Bronchial epithelial cell (primary cell): ENCODE results near the gene DMRTB1. TPM values are rescaled to one million over a fixed set of nuclear protein-coding genes. Genes with fewer than 3 reads are reported as not detected.

Experiments
- DNase-seq: peaks from one replicate; pipeline ENCODE4 v3.0.0-alpha.2; 2010; ENCODE audit warnings: low read depth
- FAIRE-seq: peaks from 2 replicates; lab custom pipeline; 2011; peaks lifted over from hg19 to GRCh38; lab: Jason Lieb, UNC
- H3K27me3 ChIP-seq: 2 replicates; pipeline ENCODE4 v1.5.1; 2011; ENCODE audit warnings: low read length; ENCODE audit not compliant: control insufficient read depth, insufficient read depth
- H3K36me3 ChIP-seq: 2 replicates; pipeline ENCODE4 v1.5.1; 2011; ENCODE audit warnings: low read length; ENCODE audit not compliant: control insufficient read depth, insufficient read depth
- H3K4me3 ChIP-seq: 2 replicates; pipeline ENCODE4 v1.5.1; 2011; ENCODE audit warnings: mild to moderate bottlenecking, low read depth, low read length, control low read depth
- CTCF ChIP-seq: IDR thresholded peaks from 2 replicates; pipeline ENCODE4 v1.5.1; 2011; ENCODE audit warnings: mild to moderate bottlenecking, moderate library complexity, low read length, control low read depth, inconsistent platforms; ENCODE audit not compliant: insufficient read depth, severe bottlenecking
- total RNA-seq: library from RNA; depleted of rRNA; stranded (reverse); fragments of >200 nt; gene quantifications from 2 replicates; pipeline ENCODE4 v1.2.1, GENCODE V29; 2014

DMRTB1 gene
- total RNA-seq, 1 donor from 2014 or later, result not detected

- H3K27me3 ChIP-seq, result no peaks in the 10 kb centered on the region
- no peak overlapping the region for H3K4me3 ChIP-seq
- peak; percentile 51 for DNase-seq
- FAIRE-seq, result no peak
- no peaks in the 10 kb centered on the region for H3K36me3 ChIP-seq
- peak; percentile 72 for TF ChIP-seq CTCF
These were observed 11.0 kb downstream of the DMRTB1 start for GRCh38 chr1:53470155-53470554.

- TF ChIP-seq CTCF, result no peak
- Histone ChIP-seq H3K4me3 (no peak overlapping the region), H3K27me3 (no peaks in the 10 kb centered on the region), H3K36me3 (no peaks in the 10 kb centered on the region)
- DNase-seq, result no peak
- FAIRE-seq, result no peak
These were observed 11.4 kb downstream of the DMRTB1 start for GRCh38 chr1:53470584-53470983.

- DNase-seq (no peak), FAIRE-seq (no peak)
These were observed 11.8 kb downstream of the DMRTB1 start for GRCh38 chr1:53471000-53471399.

GRCh38 chr1:53473463-53473862, 14.3 kb downstream of the DMRTB1 start:
- Histone ChIP-seq H3K36me3 (no peaks in the 10 kb centered on the region), H3K27me3 (no peaks in the 10 kb centered on the region), H3K4me3 (no peak overlapping the region)
- TF ChIP-seq CTCF, result peak; percentile 13
- FAIRE-seq (no peak), DNase-seq (no peak)

More at GRCh38 chr1:53471000-53471399, 11.8 kb downstream of the DMRTB1 start:
- TF ChIP-seq CTCF, result no peak
- Histone ChIP-seq H3K4me3 (no peak overlapping the region), H3K36me3 (no peaks in the 10 kb centered on the region), H3K27me3 (no peaks in the 10 kb centered on the region)

- no peak for TF ChIP-seq CTCF
- H3K36me3 ChIP-seq, result no peaks in the 10 kb centered on the region
- H3K27me3 ChIP-seq, result peaks cover 2% of the 10 kb centered on the region
- FAIRE-seq (no peak), DNase-seq (no peak)
- H3K4me3 ChIP-seq, result no peak overlapping the region
These were observed 16.5 kb downstream of the DMRTB1 start for GRCh38 chr1:53475664-53476063.

- no peaks in the 10 kb centered on the region for H3K36me3 ChIP-seq
- no peak for FAIRE-seq
- H3K4me3 ChIP-seq, result no peak overlapping the region
- peaks cover 2% of the 10 kb centered on the region for H3K27me3 ChIP-seq
- no peak for TF ChIP-seq CTCF
- no peak for DNase-seq
These were observed 17.4 kb downstream of the DMRTB1 start for GRCh38 chr1:53476579-53476978.
